GM12891 (cell line): ENCODE results near the gene ATXN7L1.

Source experiments
- DNase-seq: peaks from one replicate; pipeline ENCODE4 v3.0.0; 2011; ENCODE audit warnings: low spot score; ENCODE audit not compliant: insufficient read length
- FAIRE-seq: peaks from 2 replicates; lab custom pipeline; 2011; peaks lifted over from hg19 to GRCh38; lab: Jason Lieb, UNC
- PAX5 ChIP-seq: IDR thresholded peaks from 2 replicates; pipeline ENCODE4 v1.6.1; 2011; ENCODE audit warnings: low read length, moderate library complexity, mild to moderate bottlenecking; ENCODE audit not compliant: insufficient read depth, severe bottlenecking
- POLR2A ChIP-seq: IDR thresholded peaks from 2 replicates; pipeline ENCODE4 v1.6.1; 2011; ENCODE audit warnings: low read depth, low read length, control low read depth
- POLR2AphosphoS5 ChIP-seq: IDR thresholded peaks from 2 replicates; pipeline ENCODE4 v1.6.1; 2011; ENCODE audit warnings: low read depth, low read length, control low read depth
- POU2F2 ChIP-seq: IDR thresholded peaks from 2 replicates; pipeline ENCODE4 v1.6.1; 2011; ENCODE audit warnings: low read depth, mild to moderate bottlenecking, control low read depth, low read length, moderate library complexity
- SPI1 ChIP-seq: IDR thresholded peaks from 2 replicates; pipeline ENCODE4 v1.6.1; 2011; ENCODE audit warnings: low read depth, low read length, control low read depth
- TAF1 ChIP-seq: IDR thresholded peaks from 2 replicates; pipeline ENCODE4 v1.6.1; 2011; ENCODE audit warnings: low read depth, low read length, control low read depth

ATXN7L1 gene

DNA sequence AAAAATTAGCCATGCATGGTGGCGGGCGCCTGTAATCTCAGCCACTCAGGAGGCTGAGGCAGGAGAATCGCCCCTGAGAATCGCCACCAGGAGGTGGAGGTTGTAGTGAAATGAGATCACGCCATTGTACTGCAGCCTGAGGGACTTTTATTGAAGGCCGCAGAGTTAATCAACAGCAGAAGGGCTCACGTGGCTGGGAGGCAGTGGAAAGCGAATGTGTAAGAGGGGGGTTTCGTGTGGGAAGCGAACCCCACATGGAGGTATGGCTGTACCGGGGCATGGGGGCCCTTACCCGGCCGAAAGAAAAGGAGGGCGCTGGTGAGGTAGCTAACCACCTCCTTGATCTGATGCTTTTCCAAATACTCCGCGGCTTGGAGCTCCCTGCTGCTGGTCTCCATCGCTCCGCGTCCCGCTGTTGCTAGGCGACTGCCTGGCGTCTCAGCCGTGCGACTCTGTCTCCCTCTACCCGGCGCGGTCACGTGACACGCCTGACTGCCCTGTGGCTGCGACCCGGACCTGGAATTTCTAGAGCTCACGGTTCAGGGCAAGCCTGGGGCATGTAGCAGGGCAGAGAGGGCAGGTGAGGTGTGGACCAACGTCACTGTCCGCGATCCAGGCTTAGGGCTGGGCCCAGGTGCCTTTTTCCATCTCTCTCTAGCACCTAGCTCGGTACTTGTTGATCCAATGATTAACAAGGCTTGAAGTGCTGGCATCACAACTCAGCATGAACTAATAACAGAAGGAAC is 295.2 kb downstream of the ATXN7L1 start, which contains the start of gene EFCAB10:
EFCAB10 (minus strand) TSS at position 428 of the 746 bp plus-strand sequence; CDS start at position 398, 30 bp downstream.
- FAIRE-seq (peak; percentile 26), DNase-seq (peak; percentile 51)
- no peak for TF ChIP-seq POLR2A
- no peak for TF ChIP-seq SPI1

DNA sequence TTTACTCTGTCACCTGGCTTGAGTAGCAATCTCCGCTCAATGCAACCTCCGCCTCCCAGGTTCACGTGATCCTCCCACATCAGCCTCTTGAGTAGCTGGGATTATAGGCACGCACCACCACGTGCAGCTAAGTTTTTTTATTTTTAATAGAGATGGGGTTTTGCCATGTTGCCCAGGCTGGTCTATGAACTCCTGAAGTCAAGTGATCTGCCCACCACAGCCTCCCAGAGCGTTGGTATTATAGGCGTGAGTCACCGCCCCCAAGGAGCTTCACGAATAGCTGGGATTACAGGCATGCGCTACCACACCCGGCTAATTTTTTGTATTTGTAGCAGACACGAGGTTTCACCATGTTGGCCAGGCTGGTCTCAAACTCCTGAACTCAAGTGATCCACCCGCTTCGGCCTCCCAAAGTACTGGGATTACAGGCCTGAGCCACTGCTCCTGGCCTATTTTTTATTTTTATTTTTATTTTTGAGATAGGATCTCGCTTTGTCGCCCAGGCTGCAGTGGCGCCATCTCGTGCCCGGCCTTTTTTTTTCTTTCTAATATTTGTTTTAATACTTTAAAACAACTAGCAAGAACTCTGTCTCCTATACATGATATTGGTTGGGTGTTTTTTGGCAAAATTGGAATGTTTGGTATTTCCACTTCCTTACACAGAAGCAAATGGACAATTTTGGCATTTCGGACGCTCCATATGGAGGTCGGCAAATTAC is 296.2 kb downstream of the ATXN7L1 start:
- no peak for FAIRE-seq
- DNase-seq = no peak
- TF ChIP-seq SPI1 (no peak), PAX5 (no peak), POU2F2 (no peak), TAF1 (no peak), POLR2A (no peak), POLR2AphosphoS5 (no peak)

DNA sequence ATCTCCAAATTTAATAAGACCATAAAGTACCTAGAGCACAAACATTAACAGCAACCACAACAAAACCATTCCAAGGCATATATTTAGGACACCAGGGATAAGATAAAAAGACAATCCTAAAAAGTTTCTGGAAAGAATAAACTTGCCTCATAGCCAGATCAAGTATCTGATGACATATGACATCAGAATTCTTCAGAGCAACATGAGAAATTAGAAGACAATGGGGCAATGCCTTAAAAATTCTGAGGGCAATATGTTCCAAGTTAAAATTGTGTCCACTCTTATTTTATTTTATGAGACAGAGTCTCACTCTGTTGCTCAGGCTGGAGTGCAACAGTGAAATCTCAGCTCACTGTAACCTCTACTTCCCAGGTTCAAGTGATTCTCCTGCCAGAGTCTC is 297.9 kb downstream of the ATXN7L1 start:
- DNase-seq = no peak
- no peak for FAIRE-seq
- TF ChIP-seq PAX5 (no peak), POU2F2 (no peak), SPI1 (no peak), POLR2A (no peak), POLR2AphosphoS5 (no peak), TAF1 (no peak)

DNA sequence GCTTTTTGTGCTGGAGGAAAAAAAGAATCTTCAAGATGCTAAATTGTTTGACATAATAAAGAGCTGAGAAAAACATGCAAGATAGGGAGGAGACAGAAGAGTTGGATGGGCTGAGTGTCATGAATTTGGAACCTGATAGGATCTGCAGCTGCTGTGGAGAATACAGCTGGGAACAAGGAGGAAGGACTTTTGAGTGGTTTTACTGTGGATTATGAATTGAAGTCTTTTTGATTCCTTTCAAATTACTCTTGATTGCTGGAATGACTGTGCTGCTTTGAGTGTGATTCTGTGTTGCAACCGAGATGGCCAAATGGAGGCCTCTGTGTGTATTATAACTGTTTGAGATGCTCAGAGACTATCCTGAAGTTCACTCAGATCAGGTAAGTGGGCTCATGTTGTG is 299.1 kb downstream of the ATXN7L1 start:
- no peak for DNase-seq
- TF ChIP-seq SPI1 = no peak
- no peak for TF ChIP-seq POLR2AphosphoS5
- no peak for TF ChIP-seq POU2F2
- no peak for TF ChIP-seq PAX5
- TF ChIP-seq POLR2A = no peak
- no peak for TF ChIP-seq TAF1
- no peak for FAIRE-seq

DNA sequence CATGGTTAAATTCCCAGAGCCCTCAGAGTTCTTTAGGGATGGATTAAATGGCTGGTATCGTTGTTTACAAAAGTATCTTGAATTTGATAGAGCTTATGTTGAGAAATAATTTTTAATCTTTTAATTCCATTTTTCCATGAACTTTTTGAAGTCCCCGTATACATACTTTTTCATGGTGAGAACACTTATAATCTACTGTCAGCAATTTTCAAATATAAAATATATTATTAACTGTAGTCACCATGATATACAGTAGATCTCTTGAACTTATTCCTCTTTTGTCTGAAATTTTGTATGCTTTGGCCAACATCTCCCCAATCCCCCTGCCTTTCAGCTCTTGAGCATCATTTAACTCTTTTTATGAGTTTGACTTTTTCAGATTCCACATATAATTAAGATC is 304.5 kb downstream of the ATXN7L1 start:
- TF ChIP-seq PAX5 = no peak
- DNase-seq = no peak
- FAIRE-seq = no peak

DNA sequence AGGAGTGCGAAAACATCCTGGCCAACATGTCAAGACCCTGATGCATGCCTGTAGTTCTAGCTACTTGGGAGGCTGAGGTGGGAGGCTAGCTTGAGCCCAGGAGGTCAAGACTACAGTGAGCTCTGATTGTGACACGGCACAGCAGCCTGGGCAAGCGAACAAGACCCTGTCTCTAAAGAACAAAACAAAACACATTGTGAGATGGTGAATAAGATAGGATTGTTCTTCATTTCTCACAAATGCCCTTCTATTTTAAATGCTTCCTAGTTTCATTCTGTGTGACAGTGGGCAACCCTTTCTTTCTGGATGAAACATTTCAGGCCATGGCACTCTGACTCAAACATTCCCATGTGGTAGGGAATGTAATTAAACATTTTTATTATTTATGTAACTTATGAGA is 308.6 kb downstream of the ATXN7L1 start:
- DNase-seq = no peak
- TF ChIP-seq POU2F2 (no peak), SPI1 (no peak), TAF1 (no peak), PAX5 (no peak)
- FAIRE-seq = no peak

DNA sequence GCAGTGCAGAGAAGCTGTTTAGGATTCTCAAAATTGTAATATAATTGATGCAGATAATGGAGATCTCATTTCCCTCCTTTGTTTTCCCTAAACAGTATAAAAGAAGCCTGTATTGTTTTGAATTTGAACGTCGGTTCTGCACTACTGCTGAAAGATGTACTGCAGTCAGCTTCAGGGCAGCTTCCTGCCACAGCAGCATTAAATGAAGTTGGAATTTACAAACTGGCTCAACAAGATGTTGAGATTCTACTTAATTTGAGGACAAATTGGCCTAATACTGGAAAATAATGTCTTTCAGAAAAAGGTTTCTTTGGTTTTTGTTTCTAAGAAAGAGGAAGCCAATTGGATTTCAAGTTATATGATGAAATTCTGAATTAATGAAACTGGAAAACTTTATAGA is 309.4 kb downstream of the ATXN7L1 start:
- FAIRE-seq (no peak), DNase-seq (no peak)
- TF ChIP-seq POLR2AphosphoS5 = no peak
- TF ChIP-seq PAX5 = no peak

DNA sequence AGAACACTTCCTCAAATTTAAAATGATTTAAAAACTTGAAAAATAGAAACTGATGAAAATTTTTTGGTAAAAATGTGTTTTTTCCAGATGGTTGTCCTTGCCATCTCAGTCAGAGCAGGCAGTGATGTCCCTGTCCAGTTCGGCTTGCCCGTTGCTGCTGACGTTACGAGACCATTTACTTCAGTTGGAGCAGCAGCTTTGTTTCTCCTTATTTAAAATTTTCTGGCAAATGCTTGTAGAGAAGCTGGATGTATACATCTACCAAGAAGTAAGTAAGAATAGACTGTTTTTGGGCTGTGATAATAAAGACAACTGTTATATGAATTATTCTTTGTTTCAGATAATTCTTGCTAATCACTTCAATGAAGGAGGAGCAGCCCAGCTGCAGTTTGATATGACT is 311.2 kb downstream of the ATXN7L1 start:
- DNase-seq = no peak
- TF ChIP-seq POLR2A (no peak), POLR2AphosphoS5 (no peak), TAF1 (no peak), POU2F2 (no peak), PAX5 (no peak), SPI1 (no peak)
- no peak for FAIRE-seq

DNA sequence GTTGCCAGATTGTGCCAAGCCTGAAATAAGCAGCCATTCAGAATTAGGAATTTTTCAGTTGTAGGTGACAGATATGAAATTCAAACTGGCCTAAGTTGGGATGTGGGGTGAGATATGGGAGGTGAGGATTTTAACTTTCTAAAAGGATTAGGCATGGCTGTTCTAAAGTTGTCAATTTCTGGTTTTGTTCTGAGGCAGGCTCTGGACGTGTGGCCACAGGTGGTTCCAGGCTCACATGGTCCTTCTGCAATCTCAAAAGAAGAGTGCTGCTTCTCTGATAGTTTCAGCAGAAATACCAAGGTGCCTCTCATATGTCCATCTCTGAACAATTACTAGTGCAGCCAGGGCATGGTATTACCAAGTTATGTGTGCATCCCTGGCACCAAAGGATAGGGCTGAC is 316.5 kb downstream of the ATXN7L1 start:
- DNase-seq (no peak), FAIRE-seq (no peak)
- TF ChIP-seq SPI1 (no peak), TAF1 (no peak), POU2F2 (no peak), PAX5 (no peak)
